Heart left ventricle (tissue), 16 donors: Measurements from ENCODE around the gene BHLHA15. TPM values are rescaled to one million over a fixed set of nuclear protein-coding genes. Genes with fewer than 3 reads are reported as not detected.

Source experiments
- ATAC-seq, 4 donors: fragments of 200-7000 bp; cut with Tn5 transposase; one replicate each; pipeline ENCODE4 v1.9.1; 2020 to 2022; ENCODE audit warnings: moderate library complexity in 4 of 4, mild to moderate bottlenecking in 3 of 4, moderate number of reproducible peaks in 1 of 4
- DNase-seq, 5 donors: peaks; one replicate each; pipeline ENCODE4 v3.0.0-alpha.2; 2020
- H3K27ac ChIP-seq, 12 donors: fragments of 200-600 bp; sonication (generic) in 4 of 12; one replicate each; pipeline versions ENCODE4 v1.5.0 to v1.8.0; 2016 to 2022; ENCODE audit warnings: mild to moderate bottlenecking in 2 of 12
- H3K27me3 ChIP-seq, 9 donors: fragments of 200-600 bp; sonication (generic) in 2 of 9; one replicate each; pipeline versions ENCODE4 v1.5.1 to v1.8.0; 2016 to 2022; ENCODE audit warnings: mild to moderate bottlenecking in 3 of 9
- H3K36me3 ChIP-seq, 9 donors: fragments of 200-600 bp; sonication (generic) in 2 of 9; one replicate each; pipeline versions ENCODE4 v1.5.0 to v1.8.0; 2018 to 2022; ENCODE audit warnings: mild to moderate bottlenecking in 2 of 9
- H3K4me1 ChIP-seq, 12 donors: fragments of 200-600 bp; sonication (generic) in 4 of 12; one replicate each; pipeline versions ENCODE4 v1.5.0 to v1.8.0; 2016 to 2022; ENCODE audit warnings: mild to moderate bottlenecking in 3 of 12
- H3K4me3 ChIP-seq, 12 donors: fragments of 200-600 bp; sonication (generic) in 4 of 12; one replicate each; pipeline versions ENCODE4 v1.5.0 to v1.8.0; 2017 to 2022; ENCODE audit warnings: mild to moderate bottlenecking in 9 of 12, moderate library complexity in 4 of 12
- H3K9me3 ChIP-seq, 12 donors: fragments of 200-600 bp; sonication (generic) in 4 of 12; one replicate each; pipeline versions ENCODE4 v1.5.0 to v1.8.0; 2016 to 2022; ENCODE audit warnings: mild to moderate bottlenecking in 1 of 12
- CTCF ChIP-seq, 12 donors: fragments of 200-600 bp; sonication (generic) in 4 of 12; IDR thresholded peaks; one replicate each; pipeline versions ENCODE4 v1.5.0 to v1.8.0; 2018 to 2022; ENCODE audit warnings: antibody characterized with exemption in 12 of 12, mild to moderate bottlenecking in 5 of 12
- POLR2A ChIP-seq, 2 donors: fragments of 450-650 bp; IDR thresholded peaks; one replicate each; pipeline ENCODE4 v1.6.1; 2017; ENCODE audit warnings: antibody characterized with exemption in 2 of 2, mild to moderate bottlenecking in 2 of 2, moderate library complexity in 2 of 2
- WGBS, 4 donors: extraction: QIAGEN DNeasy Blood & Tissue Kit in 2 of 4; methylation state at CpG; one replicate each; pipeline versions ENCODE4 v1.1.5 to v1.1.7; 2013 to 2018; 5-methylcytosine and 5-hydroxymethylcytosine counted together
- intact Hi-C, 10 donors: fragments of 100-400 bp; cut with DNase I; formaldehyde crosslinking; loops; one replicate each; pipeline versions ENCODE4 v1.11.1 to v1.14.2; 2022
- polyA plus RNA-seq, 2 donors: library from polyadenylated mRNA; stranded (reverse); fragments of 200-250 nt; gene quantifications; one replicate each; pipeline ENCODE4 v1.2.3, GENCODE V29; 2013
- total RNA-seq, 9 donors: library from RNA; depleted of rRNA in 2 of 9; stranded (reverse); fragments of >200 nt in 2 of 9; fragmentation: NEBNext Ultra II Directional in 3 of 9; extraction: Animal tissue kit (Norgen Biotek cat#: 25700) in 3 of 9; gene quantifications; one replicate each; pipeline versions ENCODE4 v1.1.0 to v1.2.4, GENCODE V29; 2016 to 2023
- donor health status: ischemic (EF 13 %, LVEDD 7.1; RV severe dilation, severe dysfunction).
- donor health status: healthy with polysubstance abuse.
- donor health status: DM: no; HTN: yes; CAD: no.
- donor health status: DM: no; HTN: no; CAD: no.
- donor health status: ischemic (EF 25% LVEDD 6.9; RV normal size, moderate dysfunction).
- donor health status: ischemic (EF 25% LVEDD 5.7; RV mildly dilated, moderate dysfunction).
- donor health status: healthy.
- donor health status: DM: yes; HTN: yes; CAD: no.
- donor health status: ischemic (EF 35%, LVEDD 5.7; RV mildly dilated, moderate dysfunction).
- donor health status: nonischemic (EF 11% LVEDD 7.7; RV severe dilation, severe dysfunction).
- donor health status: DM: yes; HTN: yes; CAD: no.
- donor health status: PGD.
- donor health status: ischemic (EF 29% LVEDD 5.4; RV normal size, mild dysfunction).
- donor health status: nonischemic (EF 23%, LVEDD 6.1; RV moderate dilation, normal function).

BHLHA15 gene
- total and polyA plus RNA-seq, 11 donors: 0.26 to 1.3 (median 0.61) TPM; not detected in 8

- peak in 1 of 5 donors; percentile 26 for DNase-seq
- intact Hi-C loops: no loop called here
These were observed 18.9 kb downstream of the BHLHA15 start for GRCh38 chr7:98229991-98230745.

DNA sequence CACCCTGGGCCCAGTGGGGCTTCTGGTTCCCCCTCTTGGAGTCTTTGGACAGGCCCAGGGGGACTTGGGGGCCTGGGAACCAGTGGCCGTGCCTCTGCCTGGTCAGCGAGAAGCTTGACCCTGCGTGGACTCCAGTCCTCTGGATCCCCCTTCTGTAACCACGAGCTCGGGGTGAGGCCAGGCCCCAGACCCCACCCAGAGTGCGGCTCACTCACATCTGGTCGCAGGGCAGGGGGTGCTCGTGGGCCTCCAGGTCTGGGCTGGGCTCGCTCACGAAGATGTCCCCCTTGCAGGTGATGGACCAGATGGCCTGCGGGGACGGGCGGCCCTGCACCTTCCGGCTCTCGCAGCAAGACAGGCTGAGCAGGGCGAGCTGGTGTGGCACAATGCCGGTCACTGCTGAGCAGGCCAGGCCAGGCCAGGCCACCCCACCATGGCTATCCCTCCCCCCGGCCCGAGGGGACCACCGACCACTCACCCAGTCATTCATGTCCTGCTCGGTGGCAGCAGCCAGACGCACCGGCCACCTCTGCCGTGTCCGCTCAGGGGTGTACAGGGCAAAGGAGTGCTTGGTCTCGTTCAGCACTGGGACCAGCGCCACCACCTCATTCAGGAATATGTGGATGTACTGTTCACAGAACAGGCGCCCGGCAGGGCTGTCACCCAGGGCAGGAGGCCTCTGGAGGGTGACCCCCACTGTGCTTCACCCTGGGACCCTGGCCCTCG lies 19.7 kb downstream of the BHLHA15 start:
- Histone ChIP-seq H3K4me3 (no peak overlapping the region), H3K27me3 (no peaks in the 10 kb centered on the region), H3K4me1 (no peaks in the 10 kb centered on the region), H3K27ac (no peak overlapping the region), H3K9me3 (no peaks in the 10 kb centered on the region), H3K36me3 (peaks cover 0 to 87% (median 51%) of the 10 kb centered on the region in 9 donors)
- peak in 1 of 5 donors; percentile 60 for DNase-seq
- WGBS, 4 donors: 94 to 97% (median 96%) methylated on average over 5 to 30 of the region's 30 CpGs
- TF ChIP-seq POLR2A (IDR thresholded peaks at IDR 0.05): no peak
- TF ChIP-seq CTCF (IDR thresholded peaks at IDR 0.05): no peak
- intact Hi-C loops: no loop called here
- no peak for ATAC-seq

More at GRCh38 chr7:98229991-98230745, 18.9 kb downstream of the BHLHA15 start:
- TF ChIP-seq POLR2A (IDR thresholded peaks at IDR 0.05) (no peak), CTCF (IDR thresholded peaks at IDR 0.05) (no peak)
- no peak for ATAC-seq
- Histone ChIP-seq H3K27ac (no peak overlapping the region), H3K4me1 (no peaks in the 10 kb centered on the region), H3K27me3 (no peaks in the 10 kb centered on the region), H3K36me3 (peaks cover 0 to 92% (median 56%) of the 10 kb centered on the region in 9 donors), H3K4me3 (no peak overlapping the region), H3K9me3 (no peaks in the 10 kb centered on the region)
- WGBS, 4 donors: 88 to 93% (median 93%) methylated on average over 17 of the region's 17 CpGs

- WGBS, 4 donors: 94 to 100% (median 96%) methylated on average over 4 to 25 of the region's 25 CpGs
- peaks cover 0 to 81% (median 45%) of the 10 kb centered on the region in 9 donors for H3K36me3 ChIP-seq
These were observed 20.4 kb downstream of the BHLHA15 start for GRCh38 chr7:98231493-98232262.

More at GRCh38 chr7:98231493-98232262, 20.4 kb downstream of the BHLHA15 start:
- Histone ChIP-seq H3K27me3 (no peaks in the 10 kb centered on the region), H3K4me3 (no peak overlapping the region), H3K27ac (no peak overlapping the region), H3K9me3 (no peaks in the 10 kb centered on the region), H3K4me1 (no peaks in the 10 kb centered on the region)
- no peak for TF ChIP-seq CTCF (IDR thresholded peaks at IDR 0.05)
- ATAC-seq: no peak
- intact Hi-C loops: no loop called here
- DNase-seq: peak in 1 of 5 donors; percentile 52
